ENCODE data around the gene NRG3. TPM values are rescaled to one million over a fixed set of nuclear protein-coding genes. Genes with fewer than 3 reads are reported as not detected.

Gene NRG3
- total RNA-seq, 1 donor from 2014 or later, result 8.2 TPM

- Mint-ChIP-seq H3K4me1 (ENCODE audit: unreplicated experiment) (no peaks in the 10 kb centered on the region), H3K9me3 (ENCODE audit: unreplicated experiment) (no peaks in the 10 kb centered on the region), H3K27me3 (ENCODE audit: unreplicated experiment) (no peaks in the 10 kb centered on the region), H3K36me3 (ENCODE audit: low read depth, unreplicated experiment) (no peaks in the 10 kb centered on the region), H3K27ac (ENCODE audit: unreplicated experiment) (no peak overlapping the region), H3K4me3 (ENCODE audit: unreplicated experiment) (no peak overlapping the region)
- TF ChIP-seq CTCF (IDR thresholded peaks at IDR 0.05; ENCODE audit: unreplicated experiment), result no peak
- DNase-seq (ENCODE audit: low spot score), result no peak
Measured at GRCh38 chr10:82091413-82091812, 216.4 kb downstream of the NRG3 start.

GRCh38 chr10:82092111-82092510 is 217.1 kb downstream of the NRG3 start:
- no peaks in the 10 kb centered on the region for H3K9me3 Mint-ChIP-seq (ENCODE audit: unreplicated experiment)
- TF ChIP-seq CTCF (IDR thresholded peaks at IDR 0.05; ENCODE audit: unreplicated experiment), result no peak
- DNase-seq (ENCODE audit: low spot score), result no peak
- H3K4me3 Mint-ChIP-seq (ENCODE audit: unreplicated experiment), result no peak overlapping the region
- no peaks in the 10 kb centered on the region for H3K36me3 Mint-ChIP-seq (ENCODE audit: low read depth, unreplicated experiment)
- H3K27me3 Mint-ChIP-seq (ENCODE audit: unreplicated experiment), result no peaks in the 10 kb centered on the region
- no peak overlapping the region for H3K27ac Mint-ChIP-seq (ENCODE audit: unreplicated experiment)
- H3K4me1 Mint-ChIP-seq (ENCODE audit: unreplicated experiment), result no peaks in the 10 kb centered on the region

GRCh38 chr10:82124713-82125112 is 249.7 kb downstream of the NRG3 start:
- Mint-ChIP-seq H3K9me3 (ENCODE audit: unreplicated experiment) (no peaks in the 10 kb centered on the region), H3K27ac (ENCODE audit: unreplicated experiment) (no peak overlapping the region), H3K36me3 (ENCODE audit: low read depth, unreplicated experiment) (no peaks in the 10 kb centered on the region), H3K4me1 (ENCODE audit: unreplicated experiment) (no peaks in the 10 kb centered on the region), H3K27me3 (ENCODE audit: unreplicated experiment) (no peaks in the 10 kb centered on the region), H3K4me3 (ENCODE audit: unreplicated experiment) (no peak overlapping the region)
- TF ChIP-seq CTCF (IDR thresholded peaks at IDR 0.05; ENCODE audit: unreplicated experiment), result no peak
- DNase-seq (ENCODE audit: low spot score), result no peak

GRCh38 chr10:82128527-82128926 is 253.5 kb downstream of the NRG3 start:
- Mint-ChIP-seq H3K4me3 (ENCODE audit: unreplicated experiment) (no peak overlapping the region), H3K36me3 (ENCODE audit: low read depth, unreplicated experiment) (no peaks in the 10 kb centered on the region), H3K27me3 (ENCODE audit: unreplicated experiment) (no peaks in the 10 kb centered on the region), H3K4me1 (ENCODE audit: unreplicated experiment) (no peaks in the 10 kb centered on the region), H3K9me3 (ENCODE audit: unreplicated experiment) (no peaks in the 10 kb centered on the region), H3K27ac (ENCODE audit: unreplicated experiment) (no peak overlapping the region)
- no peak for DNase-seq (ENCODE audit: low spot score)
- no peak for TF ChIP-seq CTCF (IDR thresholded peaks at IDR 0.05; ENCODE audit: unreplicated experiment)

- H3K27ac Mint-ChIP-seq (ENCODE audit: unreplicated experiment), result no peak overlapping the region
- H3K27me3 Mint-ChIP-seq (ENCODE audit: unreplicated experiment), result no peaks in the 10 kb centered on the region
- TF ChIP-seq CTCF (IDR thresholded peaks at IDR 0.05; ENCODE audit: unreplicated experiment), result no peak
- DNase-seq (ENCODE audit: low spot score), result no peak
- H3K9me3 Mint-ChIP-seq (ENCODE audit: unreplicated experiment), result no peaks in the 10 kb centered on the region
- no peak overlapping the region for H3K4me3 Mint-ChIP-seq (ENCODE audit: unreplicated experiment)
- no peaks in the 10 kb centered on the region for H3K36me3 Mint-ChIP-seq (ENCODE audit: low read depth, unreplicated experiment)
- no peaks in the 10 kb centered on the region for H3K4me1 Mint-ChIP-seq (ENCODE audit: unreplicated experiment)
Measured at GRCh38 chr10:82136103-82136502, 261.1 kb downstream of the NRG3 start.
